ENCODE data around the gene SCN8A.

The SCN8A gene

GRCh38 chr12:51726931-51727330 lies 135.9 kb downstream of the SCN8A start:
- no peaks in the 10 kb centered on the region for H3K27me3 ChIP-seq (ENCODE audit: insufficient read depth, low read length)
- H4K8ac ChIP-seq (ENCODE audit: low read depth, low read length) = no peak overlapping the region
- no peak overlapping the region for H2AFZ ChIP-seq (ENCODE audit: insufficient read depth, low read length, poor library complexity)
- H3K79me2 ChIP-seq (ENCODE audit: control insufficient read depth, insufficient read depth, low read length, poor library complexity) = no peaks in the 10 kb centered on the region
- no peak overlapping the region for H3K9ac ChIP-seq (ENCODE audit: low read length)
- no peak overlapping the region for H2BK12ac ChIP-seq (ENCODE audit: low read length)
- no peak overlapping the region for H3K18ac ChIP-seq (ENCODE audit: low read length)
- no peak overlapping the region for H3K4me3 ChIP-seq (ENCODE audit: low read depth, low read length)
- no peaks in the 10 kb centered on the region for H3K9me3 ChIP-seq (ENCODE audit: insufficient read depth, low read depth, low read length)
- WGBS (ENCODE audit: extremely low coverage, insufficient coverage, insufficient read length) = no CpG with 5 or more reads among the region's 2 CpGs
- no peak overlapping the region for H2BK120ac ChIP-seq (ENCODE audit: insufficient read depth, low read length, poor library complexity)
- no peak overlapping the region for H2BK5ac ChIP-seq (ENCODE audit: low read depth, low read length, poor library complexity)
- DNase-seq = no peak
- H3K36me3 ChIP-seq (ENCODE audit: control insufficient read depth in 1 of 2, insufficient read depth in 2 of 2, low read length in 2 of 2) = no peaks in the 10 kb centered on the region
- H4K91ac ChIP-seq (ENCODE audit: low read depth, low read length) = no peak overlapping the region
- no peak overlapping the region for H3K4ac ChIP-seq (ENCODE audit: low read depth, low read length)
- no peak overlapping the region for H3K14ac ChIP-seq (ENCODE audit: low read length)
- no peak overlapping the region for H3K23ac ChIP-seq (ENCODE audit: low read length)
- H4K12ac ChIP-seq (ENCODE audit: low read depth, low read length) = no peak overlapping the region
- no peaks in the 10 kb centered on the region for H3K4me1 ChIP-seq (ENCODE audit: control insufficient read depth in 1 of 2, insufficient read depth in 2 of 2, low read length in 2 of 2)
- no peak overlapping the region for H3K4me2 ChIP-seq (ENCODE audit: low read length)
- H3K27ac ChIP-seq (ENCODE audit: low read depth, low read length) = no peak overlapping the region
- no peak overlapping the region for H2AK5ac ChIP-seq (ENCODE audit: low read length)
- no peaks in the 10 kb centered on the region for H3K79me1 ChIP-seq (ENCODE audit: low read length)

- H3K36me3 ChIP-seq (ENCODE audit: control insufficient read depth in 1 of 2, insufficient read depth in 2 of 2, low read length in 2 of 2) = no peaks in the 10 kb centered on the region
- H3K4ac ChIP-seq (ENCODE audit: low read depth, low read length) = no peak overlapping the region
- H3K4me3 ChIP-seq (ENCODE audit: low read depth, low read length) = no peak overlapping the region
- H2BK12ac ChIP-seq (ENCODE audit: low read length) = no peak overlapping the region
- no peak overlapping the region for H3K9ac ChIP-seq (ENCODE audit: low read length)
- H2AK5ac ChIP-seq (ENCODE audit: low read length) = no peak overlapping the region
- H2BK120ac ChIP-seq (ENCODE audit: insufficient read depth, low read length, poor library complexity) = no peak overlapping the region
- H3K14ac ChIP-seq (ENCODE audit: low read length) = no peak overlapping the region
- no peak overlapping the region for H4K91ac ChIP-seq (ENCODE audit: low read depth, low read length)
- no peak overlapping the region for H4K8ac ChIP-seq (ENCODE audit: low read depth, low read length)
- H3K4me2 ChIP-seq (ENCODE audit: low read length) = no peak overlapping the region
- H3K18ac ChIP-seq (ENCODE audit: low read length) = no peak overlapping the region
- H3K23ac ChIP-seq (ENCODE audit: low read length) = no peak overlapping the region
- no peaks in the 10 kb centered on the region for H3K79me2 ChIP-seq (ENCODE audit: control insufficient read depth, insufficient read depth, low read length, poor library complexity)
- no peak overlapping the region for H4K12ac ChIP-seq (ENCODE audit: low read depth, low read length)
- H3K79me1 ChIP-seq (ENCODE audit: low read length) = no peaks in the 10 kb centered on the region
- no peak overlapping the region for H3K27ac ChIP-seq (ENCODE audit: low read depth, low read length)
- no peaks in the 10 kb centered on the region for H3K27me3 ChIP-seq (ENCODE audit: insufficient read depth, low read length)
- no peak for DNase-seq
- no CpG with 5 or more reads among the region's 4 CpGs for WGBS (ENCODE audit: extremely low coverage, insufficient coverage, insufficient read length)
- H3K4me1 ChIP-seq (ENCODE audit: control insufficient read depth in 1 of 2, insufficient read depth in 2 of 2, low read length in 2 of 2) = no peaks in the 10 kb centered on the region
- no peak overlapping the region for H2BK5ac ChIP-seq (ENCODE audit: low read depth, low read length, poor library complexity)
- no peak overlapping the region for H2AFZ ChIP-seq (ENCODE audit: insufficient read depth, low read length, poor library complexity)
- H3K9me3 ChIP-seq (ENCODE audit: insufficient read depth, low read depth, low read length) = no peaks in the 10 kb centered on the region
Observed at GRCh38 chr12:51729331-51729730, 138.3 kb downstream of the SCN8A start.

GRCh38 chr12:51730745-51731144 lies 139.7 kb downstream of the SCN8A start:
- Histone ChIP-seq H3K79me2 (ENCODE audit: control insufficient read depth, insufficient read depth, low read length, poor library complexity) (no peaks in the 10 kb centered on the region), H3K4ac (ENCODE audit: low read depth, low read length) (no peak overlapping the region), H2BK12ac (ENCODE audit: low read length) (no peak overlapping the region), H2BK5ac (ENCODE audit: low read depth, low read length, poor library complexity) (no peak overlapping the region), H3K9ac (ENCODE audit: low read length) (no peak overlapping the region), H4K12ac (ENCODE audit: low read depth, low read length) (no peak overlapping the region), H3K4me1 (ENCODE audit: control insufficient read depth in 1 of 2, insufficient read depth in 2 of 2, low read length in 2 of 2) (no peaks in the 10 kb centered on the region), H2AK5ac (ENCODE audit: low read length) (no peak overlapping the region), H2AFZ (ENCODE audit: insufficient read depth, low read length, poor library complexity) (no peak overlapping the region), H3K14ac (ENCODE audit: low read length) (no peak overlapping the region), H3K27me3 (ENCODE audit: insufficient read depth, low read length) (no peaks in the 10 kb centered on the region), H3K18ac (ENCODE audit: low read length) (no peak overlapping the region), H3K36me3 (ENCODE audit: control insufficient read depth in 1 of 2, insufficient read depth in 2 of 2, low read length in 2 of 2) (no peaks in the 10 kb centered on the region), H3K23ac (ENCODE audit: low read length) (no peak overlapping the region), H3K27ac (ENCODE audit: low read depth, low read length) (no peak overlapping the region), H2BK120ac (ENCODE audit: insufficient read depth, low read length, poor library complexity) (no peak overlapping the region), H3K4me3 (ENCODE audit: low read depth, low read length) (no peak overlapping the region), H3K9me3 (ENCODE audit: insufficient read depth, low read depth, low read length) (no peaks in the 10 kb centered on the region), H3K79me1 (ENCODE audit: low read length) (no peaks in the 10 kb centered on the region), H3K4me2 (ENCODE audit: low read length) (no peak overlapping the region), H4K8ac (ENCODE audit: low read depth, low read length) (no peak overlapping the region), H4K91ac (ENCODE audit: low read depth, low read length) (no peak overlapping the region)
- WGBS (ENCODE audit: extremely low coverage, insufficient coverage, insufficient read length) = 100% methylated on average over 1 of the region's 2 CpGs
- no peak for DNase-seq

- no peak overlapping the region for H2BK12ac ChIP-seq (ENCODE audit: low read length)
- WGBS (ENCODE audit: extremely low coverage, insufficient coverage, insufficient read length) = no CpG with 5 or more reads among the region's 2 CpGs
- no peak overlapping the region for H2BK120ac ChIP-seq (ENCODE audit: insufficient read depth, low read length, poor library complexity)
- no peaks in the 10 kb centered on the region for H3K27me3 ChIP-seq (ENCODE audit: insufficient read depth, low read length)
- H3K9me3 ChIP-seq (ENCODE audit: insufficient read depth, low read depth, low read length) = peaks cover 2% of the 10 kb centered on the region
- H3K4ac ChIP-seq (ENCODE audit: low read depth, low read length) = no peak overlapping the region
- no peak overlapping the region for H3K4me2 ChIP-seq (ENCODE audit: low read length)
- no peak overlapping the region for H3K14ac ChIP-seq (ENCODE audit: low read length)
- no peaks in the 10 kb centered on the region for H3K36me3 ChIP-seq (ENCODE audit: control insufficient read depth in 1 of 2, insufficient read depth in 2 of 2, low read length in 2 of 2)
- no peak overlapping the region for H4K8ac ChIP-seq (ENCODE audit: low read depth, low read length)
- no peak overlapping the region for H3K27ac ChIP-seq (ENCODE audit: low read depth, low read length)
- H3K79me2 ChIP-seq (ENCODE audit: control insufficient read depth, insufficient read depth, low read length, poor library complexity) = no peaks in the 10 kb centered on the region
- no peak for DNase-seq
- H3K4me3 ChIP-seq (ENCODE audit: low read depth, low read length) = no peak overlapping the region
- no peak overlapping the region for H4K12ac ChIP-seq (ENCODE audit: low read depth, low read length)
- no peaks in the 10 kb centered on the region for H3K4me1 ChIP-seq (ENCODE audit: control insufficient read depth in 1 of 2, insufficient read depth in 2 of 2, low read length in 2 of 2)
- no peak overlapping the region for H2AK5ac ChIP-seq (ENCODE audit: low read length)
- no peaks in the 10 kb centered on the region for H3K79me1 ChIP-seq (ENCODE audit: low read length)
- H2AFZ ChIP-seq (ENCODE audit: insufficient read depth, low read length, poor library complexity) = no peak overlapping the region
- no peak overlapping the region for H4K91ac ChIP-seq (ENCODE audit: low read depth, low read length)
- no peak overlapping the region for H2BK5ac ChIP-seq (ENCODE audit: low read depth, low read length, poor library complexity)
- no peak overlapping the region for H3K9ac ChIP-seq (ENCODE audit: low read length)
- H3K18ac ChIP-seq (ENCODE audit: low read length) = no peak overlapping the region
- H3K23ac ChIP-seq (ENCODE audit: low read length) = no peak overlapping the region
Observed at GRCh38 chr12:51740536-51740935, 149.5 kb downstream of the SCN8A start.
